Activated CD4-positive, alpha-beta T cell treated with anti-CD3 and anti-CD28 coated beads for 1 hour (primary cell): ENCODE data around the gene CUL5.
"Not testable (repeated sequence)": the region's sequence is repeated elsewhere in the genome, so short reads cannot be mapped to it uniquely, and the experiment has no call there.

ENCODE experiments used
- DNase-seq: peaks from one replicate; pipeline ENCODE4 v3.0.0-alpha.2; 2020

Gene CUL5

GRCh38 chr11:108025387-108026080 lies 16.8 kb downstream of the CUL5 start:
- DNase-seq: no peak

- no peak for DNase-seq
These were observed 18.4 kb downstream of the CUL5 start for GRCh38 chr11:108027057-108027456.

GRCh38 chr11:108028822-108029441 lies 20.2 kb downstream of the CUL5 start:
- DNase-seq: not testable (repeated sequence)

- not testable (repeated sequence) for DNase-seq
These were observed 22.9 kb downstream of the CUL5 start for GRCh38 chr11:108031604-108032003.

- DNase-seq: no peak
These were observed 24.1 kb downstream of the CUL5 start for GRCh38 chr11:108032800-108033199.

GRCh38 chr11:108034034-108034433 lies 25.3 kb downstream of the CUL5 start:
- no peak for DNase-seq

- no peak for DNase-seq
These were observed 26.3 kb downstream of the CUL5 start for GRCh38 chr11:108034952-108035351.

GRCh38 chr11:108035690-108036089 lies 27.0 kb downstream of the CUL5 start:
- no peak for DNase-seq

GRCh38 chr11:108037211-108037610 lies 28.5 kb downstream of the CUL5 start:
- no peak for DNase-seq

- no peak for DNase-seq
These were observed 28.9 kb downstream of the CUL5 start for GRCh38 chr11:108037636-108038035.

GRCh38 chr11:108048269-108048668 lies 39.6 kb downstream of the CUL5 start:
- no peak for DNase-seq

- DNase-seq: no peak
These were observed 53.6 kb downstream of the CUL5 start for GRCh38 chr11:108062336-108062735.

- DNase-seq: no peak
These were observed 54.7 kb downstream of the CUL5 start for GRCh38 chr11:108063410-108063809.

GRCh38 chr11:108069947-108070346 lies 61.2 kb downstream of the CUL5 start:
- DNase-seq: no peak

GRCh38 chr11:108084811-108085210 lies 76.1 kb downstream of the CUL5 start:
- DNase-seq: no peak

GRCh38 chr11:108085672-108086071 lies 77.0 kb downstream of the CUL5 start:
- DNase-seq: no peak

- DNase-seq: no peak
These were observed 83.4 kb downstream of the CUL5 start for GRCh38 chr11:108092134-108092533.

GRCh38 chr11:108093128-108093904 lies 84.6 kb downstream of the CUL5 start:
- no peak for DNase-seq

- DNase-seq: no peak
These were observed 88.5 kb downstream of the CUL5 start for GRCh38 chr11:108097179-108097578.

GRCh38 chr11:108101090-108101775 lies 92.5 kb downstream of the CUL5 start:
- DNase-seq: no peak

- no peak for DNase-seq
These were observed 102.4 kb downstream of the CUL5 start for GRCh38 chr11:108111126-108111525.

- no peak for DNase-seq
These were observed 103.4 kb downstream of the CUL5 start for GRCh38 chr11:108112057-108112456.

GRCh38 chr11:108115500-108116140 lies 106.9 kb downstream of the CUL5 start:
- no peak for DNase-seq
